Inferior parietal cortex (tissue), 1 donor: ENCODE results near the gene GLI1.
"Not testable (repeated sequence)": the region's sequence is repeated elsewhere in the genome, so short reads cannot be mapped to it uniquely, and the experiment has no call there.

ENCODE experiments used
- DNase-seq: peaks from one replicate; pipeline ENCODE4 v3.0.0-alpha.2; 2016; ENCODE audit errors: extremely low spot score

GLI1 gene

GRCh38 chr12:57459750-57460467 is at the start of gene GLI1:
TSS of gene GLI1 (plus strand) at chr12:57459785. CDS start at chr12:57463692, 3,907 bp downstream.
- no peak for DNase-seq

GRCh38 chr12:57410534-57410933 is 49.1 kb upstream of the GLI1 start:
- DNase-seq: no peak

- not testable (repeated sequence) for DNase-seq
Observed at GRCh38 chr12:57414160-57414559, 45.4 kb upstream of the GLI1 start.

- DNase-seq: no peak
Observed at GRCh38 chr12:57415088-57415487, 44.5 kb upstream of the GLI1 start.

- DNase-seq: no peak
Observed at GRCh38 chr12:57416039-57416996, 43.3 kb upstream of the GLI1 start.

GRCh38 chr12:57418255-57418654 is 41.3 kb upstream of the GLI1 start:
- no peak for DNase-seq

- DNase-seq: no peak
Observed at GRCh38 chr12:57419495-57419894, 40.1 kb upstream of the GLI1 start.

GRCh38 chr12:57420482-57420881 is 39.1 kb upstream of the GLI1 start:
- DNase-seq: no peak

- DNase-seq: not testable (repeated sequence)
Observed at GRCh38 chr12:57426948-57427347, 32.6 kb upstream of the GLI1 start.

GRCh38 chr12:57428965-57429364 is 30.6 kb upstream of the GLI1 start:
- no peak for DNase-seq

- DNase-seq: no peak
Observed at GRCh38 chr12:57429473-57430111, 30.0 kb upstream of the GLI1 start.

GRCh38 chr12:57430112-57430930 is 29.3 kb upstream of the GLI1 start:
- DNase-seq: peak; percentile 40

GRCh38 chr12:57430931-57431566 is 28.5 kb upstream of the GLI1 start, which contains the start of gene R3HDM2:
TSS of gene R3HDM2 (minus strand) at chr12:57431043. CDS start at chr12:57310428, 120,615 bp downstream.
- DNase-seq: peak; percentile 93

GRCh38 chr12:57431654-57432188 is 27.9 kb upstream of the GLI1 start:
- no peak for DNase-seq

GRCh38 chr12:57433370-57433769 is 26.2 kb upstream of the GLI1 start:
- DNase-seq: no peak

- DNase-seq: no peak
Observed at GRCh38 chr12:57434517-57435223, 24.9 kb upstream of the GLI1 start, which contains the start of gene INHBC. TSS of gene INHBC (plus strand) at chr12:57434784. CDS start at chr12:57434887, 103 bp downstream.

GRCh38 chr12:57435293-57435692 is 24.3 kb upstream of the GLI1 start:
- DNase-seq: no peak

GRCh38 chr12:57438400-57438799 is 21.2 kb upstream of the GLI1 start:
- no peak for DNase-seq

GRCh38 chr12:57439762-57440266 is 19.8 kb upstream of the GLI1 start:
- no peak for DNase-seq
